ENCODE results near the gene PPP4R3B.
"Not testable (repeated sequence)": the region's sequence is repeated elsewhere in the genome, so short reads cannot be mapped to it uniquely, and the experiment has no call there.

Gene PPP4R3B

GRCh38 chr2:55617175-55618024 lies at the start of gene PPP4R3B:
PPP4R3B (minus strand) TSS chr2:55617622; CDS start chr2:55617285, 337 bp downstream.
- DNase-seq, result peak; percentile 100

GRCh38 chr2:55653255-55653654 lies 35.8 kb upstream of the PPP4R3B start:
- DNase-seq, result no peak

GRCh38 chr2:55649211-55649610 lies 31.8 kb upstream of the PPP4R3B start:
- no peak for DNase-seq

- DNase-seq, result no peak
These were observed 19.4 kb upstream of the PPP4R3B start for GRCh38 chr2:55636831-55637230.

GRCh38 chr2:55628931-55629330 lies 11.5 kb upstream of the PPP4R3B start:
- DNase-seq, result no peak

- DNase-seq, result no peak
These were observed 10.5 kb upstream of the PPP4R3B start for GRCh38 chr2:55627915-55628314.

- no peak for DNase-seq
These were observed 4.4 kb upstream of the PPP4R3B start for GRCh38 chr2:55621802-55622201.

GRCh38 chr2:55620123-55620779 lies 2.8 kb upstream of the PPP4R3B start:
- DNase-seq, result peak; percentile 36

GRCh38 chr2:55618275-55619055 lies 1.0 kb upstream of the PPP4R3B start:
- peak; percentile 71 for DNase-seq

- DNase-seq, result no peak
These were observed 528 bp upstream of the PPP4R3B start for GRCh38 chr2:55618025-55618274.

GRCh38 chr2:55616551-55617174 lies 759 bp downstream of the PPP4R3B start:
- DNase-seq, result peak; percentile 84

GRCh38 chr2:55611997-55612396 lies 5.4 kb downstream of the PPP4R3B start:
- no peak for DNase-seq

GRCh38 chr2:55610954-55611743 lies 6.3 kb downstream of the PPP4R3B start:
- DNase-seq, result no peak

GRCh38 chr2:55609938-55610578 lies 7.4 kb downstream of the PPP4R3B start:
- DNase-seq, result no peak

GRCh38 chr2:55609193-55609794 lies 8.1 kb downstream of the PPP4R3B start:
- no peak for DNase-seq

- DNase-seq, result no peak
These were observed 9.7 kb downstream of the PPP4R3B start for GRCh38 chr2:55607717-55608116.

- no peak for DNase-seq
These were observed 13.3 kb downstream of the PPP4R3B start for GRCh38 chr2:55604027-55604565.

GRCh38 chr2:55601849-55602248 lies 15.6 kb downstream of the PPP4R3B start:
- DNase-seq, result no peak

- DNase-seq, result no peak
These were observed 19.2 kb downstream of the PPP4R3B start for GRCh38 chr2:55598056-55598795.

- not testable (repeated sequence) for DNase-seq
These were observed 20.6 kb downstream of the PPP4R3B start for GRCh38 chr2:55596795-55597194.
